ENCODE measurements around the gene GABRR2.
A peak's percentile ranks its signal among the peaks of the same experiment; 100 is the strongest.

The GABRR2 gene

GRCh38 chr6:89290401-89291155 lies 24.5 kb downstream of the GABRR2 start:
- no peak for DNase-seq

GRCh38 chr6:89289710-89290109 lies 25.4 kb downstream of the GABRR2 start:
- no peak for DNase-seq

GRCh38 chr6:89287351-89288028 lies 27.6 kb downstream of the GABRR2 start:
- no peak for DNase-seq

- DNase-seq = no peak
Observed at GRCh38 chr6:89286516-89286915, 28.6 kb downstream of the GABRR2 start.

- no peak for DNase-seq
Observed at GRCh38 chr6:89284963-89285735, 29.9 kb downstream of the GABRR2 start.

GRCh38 chr6:89284081-89284480 lies 31.0 kb downstream of the GABRR2 start:
- DNase-seq = no peak

- no peak for DNase-seq
Observed at GRCh38 chr6:89282749-89283148, 32.4 kb downstream of the GABRR2 start.

GRCh38 chr6:89281779-89282246 lies 33.3 kb downstream of the GABRR2 start:
- peak; percentile 22 for DNase-seq

GRCh38 chr6:89278956-89279355 lies 36.1 kb downstream of the GABRR2 start:
- DNase-seq = no peak

- no peak for DNase-seq
Observed at GRCh38 chr6:89275900-89276299, 39.2 kb downstream of the GABRR2 start.

GRCh38 chr6:89273816-89274215 lies 41.3 kb downstream of the GABRR2 start:
- DNase-seq = no peak

- no peak for DNase-seq
Observed at GRCh38 chr6:89272596-89272995, 42.5 kb downstream of the GABRR2 start.

GRCh38 chr6:89270951-89271721 lies 44.0 kb downstream of the GABRR2 start:
- DNase-seq = no peak

GRCh38 chr6:89269981-89270380 lies 45.1 kb downstream of the GABRR2 start:
- DNase-seq = no peak

GRCh38 chr6:89269252-89269651 lies 45.8 kb downstream of the GABRR2 start:
- DNase-seq = no peak

GRCh38 chr6:89268776-89269175 lies 46.3 kb downstream of the GABRR2 start:
- DNase-seq = no peak

- no peak for DNase-seq
Observed at GRCh38 chr6:89267918-89268317, 47.2 kb downstream of the GABRR2 start.

- DNase-seq = no peak
Observed at GRCh38 chr6:89264296-89264695, 50.8 kb downstream of the GABRR2 start.

GRCh38 chr6:89260832-89261231 lies 54.3 kb downstream of the GABRR2 start:
- no peak for DNase-seq

- no peak for DNase-seq
Observed at GRCh38 chr6:89260310-89260709, 54.8 kb downstream of the GABRR2 start.

GRCh38 chr6:89258912-89259311 lies 56.2 kb downstream of the GABRR2 start:
- DNase-seq = no peak

GRCh38 chr6:89257781-89258180 lies 57.3 kb downstream of the GABRR2 start:
- no peak for DNase-seq

GRCh38 chr6:89257346-89257745 lies 57.8 kb downstream of the GABRR2 start:
- no peak for DNase-seq

All from activated naive CD4-positive, alpha-beta T cell treated with anti-CD3 and anti-CD28 coated beads, Interleukin-2, amount 50 U/mL, for 16 hours (primary cell).